Esophagus squamous epithelium (tissue), 4 donors: ENCODE results near the gene PADI1.

ENCODE experiments used
- CTCF ChIP-seq, 6 experiments: fragments of 450-650 bp in 4 of 6; fragments of 200-600 bp in 2 of 6; sonication (generic) in 2 of 6; IDR thresholded peaks; one replicate each; pipeline ENCODE4 v1.5.1; 2016 to 2019; ENCODE audit warnings: antibody characterized with exemption in 6 of 6, mild to moderate bottlenecking in 4 of 6, moderate library complexity in 4 of 6
- POLR2A ChIP-seq, 4 donors: fragments of 450-650 bp; IDR thresholded peaks; one replicate each; pipeline ENCODE4 v1.6.1; 2017; ENCODE audit warnings: antibody characterized with exemption in 4 of 4, mild to moderate bottlenecking in 4 of 4, moderate library complexity in 3 of 4

DNA sequence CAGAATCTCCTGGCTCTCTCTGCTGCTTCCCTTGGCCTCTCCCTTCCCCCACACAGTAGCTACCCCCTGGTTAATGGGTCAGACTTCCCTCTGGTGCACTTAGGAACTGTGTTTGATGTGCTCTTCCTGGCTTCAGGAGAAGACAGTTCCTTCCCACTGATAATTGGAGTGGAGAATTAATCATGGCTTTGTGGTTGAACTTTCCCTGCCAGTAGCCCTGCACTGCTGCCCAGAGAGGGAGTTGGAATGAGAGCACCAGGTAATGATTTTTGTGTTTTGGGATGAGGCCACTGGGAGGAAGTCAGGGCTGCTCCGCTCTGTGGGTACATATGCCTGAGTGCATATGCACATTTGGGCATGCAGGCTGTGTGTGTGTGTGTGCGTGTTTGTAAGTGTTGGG lies 46.0 kb upstream of the PADI1 start:
- no peak for TF ChIP-seq CTCF (IDR thresholded peaks at IDR 0.05)
- TF ChIP-seq POLR2A (IDR thresholded peaks at IDR 0.05): no peak
